Nephron progenitor cell (in vitro differentiated cells): ENCODE data around the gene PILRA.

Experiments used
- DNase-seq: peaks from one replicate; pipeline ENCODE4 v3.0.0; 2021
- H3K27ac Mint-ChIP-seq: 2 replicates; pipeline ENCODE4 v1.8.0; 2021; ENCODE audit warnings: mild to moderate bottlenecking, moderate library complexity, mixed read lengths
- H3K27me3 Mint-ChIP-seq: 2 replicates; pipeline ENCODE4 v1.8.0; 2021; ENCODE audit warnings: mild to moderate bottlenecking, low read depth, mixed read lengths; ENCODE audit not compliant: poor library complexity
- H3K36me3 Mint-ChIP-seq: 2 replicates; pipeline ENCODE4 v1.8.0; 2021; ENCODE audit warnings: low read depth, mixed read lengths
- H3K4me1 Mint-ChIP-seq: 2 replicates; pipeline ENCODE4 v1.8.0; 2021; ENCODE audit warnings: mixed read lengths
- H3K4me3 Mint-ChIP-seq: 2 replicates; pipeline ENCODE4 v1.8.0; 2021; ENCODE audit warnings: mild to moderate bottlenecking, moderate library complexity, mixed read lengths
- H3K9me3 Mint-ChIP-seq: 2 replicates; pipeline ENCODE4 v1.8.0; 2021; ENCODE audit warnings: mild to moderate bottlenecking, moderate library complexity, mixed read lengths
- CTCF ChIP-seq: fragments of 200-600 bp; sonication (generic); IDR thresholded peaks from 2 replicates; pipeline ENCODE4 v1.5.0; 2021; ENCODE audit warnings: antibody characterized with exemption

Gene PILRA

GRCh38 chr7:100396421-100396982 lies 23.2 kb downstream of the PILRA start:
- no peak overlapping the region for H3K4me3 Mint-ChIP-seq

GRCh38 chr7:100397315-100398081 lies 24.2 kb downstream of the PILRA start:
- Mint-ChIP-seq H3K27ac (no peak overlapping the region), H3K36me3 (no peaks in the 10 kb centered on the region), H3K4me3 (no peak overlapping the region), H3K9me3 (no peaks in the 10 kb centered on the region), H3K27me3 (peaks cover 52% of the 10 kb centered on the region), H3K4me1 (peaks cover 26% of the 10 kb centered on the region)
- DNase-seq = no peak
- no peak for TF ChIP-seq CTCF

More at GRCh38 chr7:100396421-100396982, 23.2 kb downstream of the PILRA start:
- Mint-ChIP-seq H3K9me3 (no peaks in the 10 kb centered on the region), H3K4me1 (peaks cover 19% of the 10 kb centered on the region), H3K36me3 (no peaks in the 10 kb centered on the region), H3K27ac (no peak overlapping the region), H3K27me3 (peaks cover 54% of the 10 kb centered on the region)
- no peak for TF ChIP-seq CTCF
- DNase-seq = no peak

GRCh38 chr7:100398239-100398638 lies 25.0 kb downstream of the PILRA start:
- H3K4me3 Mint-ChIP-seq = peak overlapping the region; percentile 7

GRCh38 chr7:100400041-100400440 lies 26.8 kb downstream of the PILRA start:
- H3K36me3 Mint-ChIP-seq = no peaks in the 10 kb centered on the region
- no peak for DNase-seq
- H3K27me3 Mint-ChIP-seq = peaks cover 46% of the 10 kb centered on the region
- H3K27ac Mint-ChIP-seq = no peak overlapping the region
- H3K9me3 Mint-ChIP-seq = no peaks in the 10 kb centered on the region
- peaks cover 29% of the 10 kb centered on the region for H3K4me1 Mint-ChIP-seq
- TF ChIP-seq CTCF = no peak
- H3K4me3 Mint-ChIP-seq = no peak overlapping the region

More at GRCh38 chr7:100398239-100398638, 25.0 kb downstream of the PILRA start:
- no peak for TF ChIP-seq CTCF
- Mint-ChIP-seq H3K27ac (no peak overlapping the region), H3K36me3 (no peaks in the 10 kb centered on the region), H3K9me3 (no peaks in the 10 kb centered on the region), H3K27me3 (peaks cover 46% of the 10 kb centered on the region), H3K4me1 (peaks cover 26% of the 10 kb centered on the region)
- DNase-seq = no peak

- Mint-ChIP-seq H3K4me1 (peaks cover 29% of the 10 kb centered on the region), H3K4me3 (no peak overlapping the region), H3K36me3 (no peaks in the 10 kb centered on the region), H3K9me3 (no peaks in the 10 kb centered on the region), H3K27me3 (peaks cover 42% of the 10 kb centered on the region), H3K27ac (no peak overlapping the region)
- DNase-seq = peak; percentile 60
- TF ChIP-seq CTCF = peak; percentile 27
These were observed 27.4 kb downstream of the PILRA start for GRCh38 chr7:100400656-100401055.
